Activated CD8-positive, alpha-beta T cell treated with anti-CD3 and anti-CD28 coated beads, Interleukin-2, amount 10 ng/mL, durations not matched to agents 7 days and 5 days (primary cell): ENCODE data around the gene HCK. TPM values are rescaled to one million over a fixed set of nuclear protein-coding genes. Genes with fewer than 3 reads are reported as not detected.

Experiments
- ATAC-seq: fragments of 150-1000 bp; cut with Tn5 transposase; one replicate; pipeline ENCODE4 v1.10.0; 2021; ENCODE audit warnings: moderate library complexity
- CTCF ChIA-PET: fragments of 350-600 bp; sonication (Branson Sonifier 250); formaldehyde crosslinking; loops from one replicate; lab custom pipeline; 2021; ENCODE audit warnings: antibody characterized with exemption; lab: Charles Lee
- POLR2A ChIA-PET: fragments of 350-600 bp; sonication (Branson Sonifier 250); formaldehyde crosslinking; loops from one replicate; lab custom pipeline; 2021; ENCODE audit warnings: antibody characterized with exemption; lab: Charles Lee
- DNase-seq: peaks from one replicate; pipeline ENCODE4 v3.0.0-alpha.2; 2020
- H3K27ac Mint-ChIP-seq: one replicate; pipeline ENCODE4 v1.8.0; 2021; ENCODE audit warnings: mild to moderate bottlenecking, mixed read lengths
- H3K27me3 Mint-ChIP-seq: one replicate; pipeline ENCODE4 v1.8.0; 2021; ENCODE audit warnings: low read depth, mixed read lengths
- H3K36me3 Mint-ChIP-seq: one replicate; pipeline ENCODE4 v1.8.0; 2021; ENCODE audit warnings: low read depth, mixed read lengths
- H3K4me1 Mint-ChIP-seq: one replicate; pipeline ENCODE4 v1.8.0; 2021; ENCODE audit warnings: low read depth, mixed read lengths
- H3K4me3 Mint-ChIP-seq: one replicate; pipeline ENCODE4 v1.8.0; 2021; ENCODE audit warnings: mild to moderate bottlenecking, mixed read lengths
- H3K9me3 Mint-ChIP-seq: one replicate; pipeline ENCODE4 v1.8.0; 2022; ENCODE audit warnings: mixed read lengths; ENCODE audit not compliant: insufficient read depth
- total RNA-seq, 2 experiments: library from RNA; stranded (reverse); gene quantifications; one replicate each; pipeline ENCODE4 v1.2.3, GENCODE V29; 2021

The HCK gene
- total RNA-seq, 2 experiments from 2014 or later, result not detected

GRCh38 chr20:32067234-32067821 lies 15.3 kb downstream of the HCK start:
- ChIA-PET CTCF (no interaction called here), POLR2A (no interaction called here)
- no peak for ATAC-seq
- no peak overlapping the region for H3K27ac Mint-ChIP-seq
- no peaks in the 10 kb centered on the region for H3K36me3 Mint-ChIP-seq
- H3K4me3 Mint-ChIP-seq, result no peak overlapping the region
- peaks cover 17% of the 10 kb centered on the region for H3K27me3 Mint-ChIP-seq
- no peaks in the 10 kb centered on the region for H3K9me3 Mint-ChIP-seq
- H3K4me1 Mint-ChIP-seq, result peaks cover 6% of the 10 kb centered on the region
- no peak for DNase-seq

- Mint-ChIP-seq H3K36me3 (no peaks in the 10 kb centered on the region), H3K9me3 (no peaks in the 10 kb centered on the region), H3K4me3 (no peak overlapping the region), H3K27me3 (peaks cover 15% of the 10 kb centered on the region), H3K27ac (no peak overlapping the region), H3K4me1 (no peaks in the 10 kb centered on the region)
- no peak for DNase-seq
- POLR2A ChIA-PET, result no interaction called here
- CTCF ChIA-PET, result no interaction called here
- no peak for ATAC-seq
Observed at GRCh38 chr20:32068174-32068573, 16.1 kb downstream of the HCK start.

- ATAC-seq, result no peak
- no peak overlapping the region for H3K4me3 Mint-ChIP-seq
- CTCF ChIA-PET, result no interaction called here
Observed at GRCh38 chr20:32069711-32070110, 17.7 kb downstream of the HCK start.

GRCh38 chr20:32070282-32070681 lies 18.2 kb downstream of the HCK start:
- Mint-ChIP-seq H3K27me3 (peaks cover 15% of the 10 kb centered on the region), H3K4me3 (no peak overlapping the region), H3K27ac (no peak overlapping the region), H3K4me1 (no peaks in the 10 kb centered on the region), H3K36me3 (no peaks in the 10 kb centered on the region), H3K9me3 (no peaks in the 10 kb centered on the region)
- DNase-seq (no peak), ATAC-seq (no peak)
- POLR2A ChIA-PET, result no interaction called here
- CTCF ChIA-PET, result no interaction called here

More at GRCh38 chr20:32069711-32070110, 17.7 kb downstream of the HCK start:
- Mint-ChIP-seq H3K9me3 (no peaks in the 10 kb centered on the region), H3K36me3 (no peaks in the 10 kb centered on the region), H3K27ac (no peak overlapping the region), H3K4me1 (no peaks in the 10 kb centered on the region), H3K27me3 (peaks cover 15% of the 10 kb centered on the region)
- POLR2A ChIA-PET, result no interaction called here
- DNase-seq, result no peak

- H3K9me3 Mint-ChIP-seq, result no peaks in the 10 kb centered on the region
- ChIA-PET CTCF (interaction anchor here (1.2 kb wide), 1 partner anchor 39 kb away, joined by 3 read pairs; no protein-coding TSS in a partner anchor), POLR2A (no interaction called here)
- no peak overlapping the region for H3K27ac Mint-ChIP-seq
- H3K4me3 Mint-ChIP-seq, result no peak overlapping the region
- DNase-seq (no peak), ATAC-seq (no peak)
- no peaks in the 10 kb centered on the region for H3K4me1 Mint-ChIP-seq
- no peaks in the 10 kb centered on the region for H3K36me3 Mint-ChIP-seq
- peaks cover 18% of the 10 kb centered on the region for H3K27me3 Mint-ChIP-seq
Observed at GRCh38 chr20:32070690-32071213, 18.7 kb downstream of the HCK start.

- no peak for ATAC-seq
- CTCF ChIA-PET, result interaction anchor here (1.2 kb wide), 1 partner anchor 39 kb away, joined by 3 read pairs; no protein-coding TSS in a partner anchor
- DNase-seq, result no peak
- Mint-ChIP-seq H3K36me3 (no peaks in the 10 kb centered on the region), H3K9me3 (no peaks in the 10 kb centered on the region), H3K27me3 (peaks cover 15% of the 10 kb centered on the region), H3K4me3 (no peak overlapping the region), H3K27ac (no peak overlapping the region), H3K4me1 (no peaks in the 10 kb centered on the region)
- POLR2A ChIA-PET, result no interaction called here
Observed at GRCh38 chr20:32071395-32072167, 19.5 kb downstream of the HCK start.

DNA sequence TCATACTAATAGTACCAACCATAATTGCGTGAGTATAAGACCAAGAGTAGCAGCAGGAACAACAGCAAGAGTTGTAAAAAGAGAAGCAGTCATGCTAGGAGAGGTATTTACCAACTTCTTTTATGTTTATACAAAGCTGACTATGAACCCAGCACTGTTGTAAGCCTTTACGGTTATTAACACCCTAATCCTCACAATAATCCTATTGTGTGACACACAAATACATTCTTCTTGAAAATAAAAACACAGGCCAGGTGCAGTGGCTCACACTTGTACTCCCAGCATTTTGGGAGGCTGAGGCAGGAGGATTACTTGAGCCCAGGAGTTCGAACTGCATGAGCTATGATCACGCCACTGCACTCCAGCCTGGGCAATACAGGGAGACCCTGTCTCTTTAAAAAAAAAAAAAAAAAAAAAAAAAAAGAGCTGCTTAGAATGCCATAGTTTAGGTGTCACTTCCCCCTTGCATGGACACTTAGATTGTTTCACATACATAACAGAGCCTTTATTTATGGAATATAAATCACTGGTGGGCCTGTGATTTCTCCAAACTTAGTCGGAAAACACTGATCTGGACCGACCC lies 20.2 kb downstream of the HCK start:
- ATAC-seq (no peak), DNase-seq (no peak)
- CTCF ChIA-PET, result no interaction called here
- H3K27ac Mint-ChIP-seq, result no peak overlapping the region
- H3K9me3 Mint-ChIP-seq, result no peaks in the 10 kb centered on the region
- no peak overlapping the region for H3K4me3 Mint-ChIP-seq
- H3K4me1 Mint-ChIP-seq, result no peaks in the 10 kb centered on the region
- H3K27me3 Mint-ChIP-seq, result peaks cover 12% of the 10 kb centered on the region
- POLR2A ChIA-PET, result no interaction called here
- H3K36me3 Mint-ChIP-seq, result no peaks in the 10 kb centered on the region

GRCh38 chr20:32075534-32075933 lies 23.5 kb downstream of the HCK start:
- no peaks in the 10 kb centered on the region for H3K4me1 Mint-ChIP-seq
- H3K27ac Mint-ChIP-seq, result no peak overlapping the region
- POLR2A ChIA-PET, result interaction anchor here (0.6 kb wide), 1 partner anchor 38 kb away, joined by 4 read pairs; no protein-coding TSS in a partner anchor
- CTCF ChIA-PET, result no interaction called here
- no peak for ATAC-seq
- DNase-seq, result no peak
- H3K36me3 Mint-ChIP-seq, result no peaks in the 10 kb centered on the region
- H3K9me3 Mint-ChIP-seq, result no peaks in the 10 kb centered on the region
- H3K4me3 Mint-ChIP-seq, result no peak overlapping the region
- H3K27me3 Mint-ChIP-seq, result peaks cover 12% of the 10 kb centered on the region

DNA sequence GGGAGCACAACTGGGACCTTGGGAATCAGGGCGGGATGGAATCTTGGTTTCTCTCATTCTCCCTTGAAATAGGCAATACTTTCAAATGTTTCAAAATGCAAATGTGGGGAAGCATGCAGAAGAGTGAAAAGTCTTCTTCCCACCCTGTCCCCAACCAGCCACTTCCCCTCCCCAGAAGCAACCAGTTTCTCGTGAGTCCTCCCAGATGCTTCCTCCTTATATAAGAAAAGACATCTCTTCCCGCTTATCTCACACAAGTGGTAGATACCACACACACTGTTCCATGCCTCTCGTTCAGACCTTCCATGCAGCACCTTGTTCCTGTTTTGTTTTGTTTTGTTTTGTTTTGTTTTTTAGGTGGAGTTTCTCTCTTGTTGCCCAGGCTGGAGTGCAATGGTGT lies 25.1 kb downstream of the HCK start:
- ATAC-seq (no peak), DNase-seq (no peak)
- POLR2A ChIA-PET, result no interaction called here
- Mint-ChIP-seq H3K36me3 (no peaks in the 10 kb centered on the region), H3K4me3 (no peak overlapping the region), H3K27ac (no peak overlapping the region), H3K27me3 (peaks cover 12% of the 10 kb centered on the region), H3K4me1 (no peaks in the 10 kb centered on the region), H3K9me3 (no peaks in the 10 kb centered on the region)
- CTCF ChIA-PET, result no interaction called here

DNA sequence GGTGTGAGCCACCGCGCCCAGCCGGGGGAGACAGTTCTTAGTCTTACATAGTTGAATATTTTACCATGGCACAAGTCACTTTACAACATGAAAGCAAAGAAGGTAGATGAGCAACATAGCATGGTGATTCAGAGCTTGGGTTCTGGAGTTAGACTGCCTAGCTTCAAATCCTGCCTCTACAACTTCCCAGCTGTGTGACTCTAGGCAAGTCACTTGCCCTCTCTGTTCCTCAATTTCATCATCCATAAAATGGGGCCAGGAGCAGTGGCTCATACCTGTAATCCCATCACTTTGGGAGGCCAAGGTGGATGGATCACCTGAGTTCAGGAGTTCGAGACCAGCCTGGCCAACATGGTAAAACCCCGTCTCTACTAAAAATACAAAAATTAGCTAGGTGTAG lies 26.3 kb downstream of the HCK start:
- CTCF ChIA-PET, result no interaction called here
- Mint-ChIP-seq H3K27me3 (peaks cover 14% of the 10 kb centered on the region), H3K9me3 (no peaks in the 10 kb centered on the region), H3K27ac (no peak overlapping the region), H3K36me3 (no peaks in the 10 kb centered on the region), H3K4me3 (no peak overlapping the region), H3K4me1 (no peaks in the 10 kb centered on the region)
- POLR2A ChIA-PET, result no interaction called here
- no peak for ATAC-seq
- no peak for DNase-seq

- Mint-ChIP-seq H3K9me3 (no peaks in the 10 kb centered on the region), H3K36me3 (no peaks in the 10 kb centered on the region), H3K27ac (no peak overlapping the region), H3K4me3 (no peak overlapping the region), H3K4me1 (no peaks in the 10 kb centered on the region), H3K27me3 (peaks cover 14% of the 10 kb centered on the region)
- ChIA-PET POLR2A (no interaction called here), CTCF (no interaction called here)
- DNase-seq (no peak), ATAC-seq (no peak)
Observed at GRCh38 chr20:32078791-32079190, 26.7 kb downstream of the HCK start.

GRCh38 chr20:32079655-32080109 lies 27.6 kb downstream of the HCK start:
- ChIA-PET POLR2A (no interaction called here), CTCF (interaction anchor here (3.0 kb wide), 1 partner anchor 11 kb away, joined by 9 read pairs; no protein-coding TSS in a partner anchor)

More at GRCh38 chr20:32079655-32080109, 27.6 kb downstream of the HCK start:
- Mint-ChIP-seq H3K27me3 (peaks cover 16% of the 10 kb centered on the region), H3K4me1 (no peaks in the 10 kb centered on the region), H3K27ac (no peak overlapping the region), H3K36me3 (no peaks in the 10 kb centered on the region), H3K4me3 (no peak overlapping the region), H3K9me3 (no peaks in the 10 kb centered on the region)
- DNase-seq (no peak), ATAC-seq (no peak)
